Measurements from ENCODE around the gene PTPRN2.

GRCh38 chr7:158056761-158057160 is 530.9 kb downstream of the PTPRN2 start:
- no peak for TF ChIP-seq FOXK2 (IDR thresholded peaks at IDR 0.05)
- TF ChIP-seq SP1 (IDR thresholded peaks at IDR 0.05), result no peak
- no peak for TF ChIP-seq FOXM1 (IDR thresholded peaks at IDR 0.05; ENCODE audit: borderline replicate concordance)
- no peak for TF ChIP-seq BHLHE40 (IDR thresholded peaks at IDR 0.05; ENCODE audit: borderline replicate concordance)
- no peak for TF ChIP-seq CTBP1 (IDR thresholded peaks at IDR 0.05; ENCODE audit: borderline replicate concordance)
- no peak for TF ChIP-seq ARNT (IDR thresholded peaks at IDR 0.05)
- no peak for TF ChIP-seq SUZ12 (IDR thresholded peaks at IDR 0.05)
- TF ChIP-seq PKNOX1 (IDR thresholded peaks at IDR 0.05), result no peak
- TF ChIP-seq FOXA1 (IDR thresholded peaks at IDR 0.05), result no peak
- TF ChIP-seq TARDBP (IDR thresholded peaks at IDR 0.05), result no peak
- TF ChIP-seq NFRKB (IDR thresholded peaks at IDR 0.05), result no peak
